Aorta (tissue), 5 donors: Measurements from ENCODE around the gene GADD45G. TPM values are rescaled to one million over a fixed set of nuclear protein-coding genes. Genes with fewer than 3 reads are reported as not detected.

Source experiments
- ATAC-seq: fragments of 200-7000 bp; cut with Tn5 transposase; one replicate; pipeline ENCODE4 v1.9.1; 2022; ENCODE audit warnings: moderate library complexity; ENCODE audit not compliant: low FRiP score
- DNase-seq, 2 donors: peaks; one replicate each; pipeline ENCODE4 v3.0.0-alpha.2; 2020
- H3K27ac ChIP-seq, 2 donors: one replicate each; pipeline ENCODE4 v1.5.1; 2013; ENCODE audit warnings: low read length in 2 of 2, mild to moderate bottlenecking in 2 of 2, moderate library complexity in 2 of 2, control low read depth in 1 of 2, inconsistent platforms in 1 of 2, low read depth in 1 of 2
- H3K27me3 ChIP-seq, 2 donors: one replicate each; pipeline ENCODE4 v1.6.1; 2013; ENCODE audit warnings: control low read depth in 1 of 2, low read length in 1 of 2, mild to moderate bottlenecking in 1 of 2, moderate library complexity in 1 of 2; ENCODE audit not compliant: insufficient read depth in 2 of 2, control insufficient read depth in 1 of 2
- H3K36me3 ChIP-seq, 2 donors: one replicate each; pipeline ENCODE4 v1.6.1; 2013; ENCODE audit warnings: control low read depth in 1 of 2, low read length in 1 of 2, mild to moderate bottlenecking in 1 of 2; ENCODE audit not compliant: insufficient read depth in 2 of 2, control insufficient read depth in 1 of 2
- H3K4me1 ChIP-seq, 2 donors: one replicate each; pipeline ENCODE4 v1.6.1; 2013; ENCODE audit warnings: low read length in 2 of 2, control low read depth in 1 of 2, mild to moderate bottlenecking in 1 of 2, moderate library complexity in 1 of 2; ENCODE audit not compliant: insufficient read depth in 2 of 2, control insufficient read depth in 1 of 2
- H3K4me3 ChIP-seq, 2 donors: one replicate each; pipeline ENCODE4 v1.5.1; 2013; ENCODE audit warnings: low read length in 2 of 2, control low read depth in 1 of 2, mild to moderate bottlenecking in 1 of 2
- H3K9me3 ChIP-seq: one replicate; pipeline ENCODE4 v1.6.1; 2013; ENCODE audit warnings: mild to moderate bottlenecking, low read length; ENCODE audit not compliant: control insufficient read depth
- WGBS, 2 donors: extraction: QIAGEN DNeasy Blood & Tissue Kit; methylation state at CpG; one replicate each; pipeline ENCODE4 v1.1.7; 2013; 5-methylcytosine and 5-hydroxymethylcytosine counted together
- intact Hi-C, 2 donors: fragments of 100-400 bp; cut with DNase I; formaldehyde crosslinking; loops; one replicate each; pipeline versions ENCODE4 v1.14.2 to v1.15.0; 2022
- polyA plus RNA-seq, 2 donors: library from polyadenylated mRNA; stranded (reverse); fragments of 200-250 nt; gene quantifications; one replicate each; pipeline ENCODE4 v1.2.3, GENCODE V29; 2013
- total RNA-seq, 2 donors: library from RNA; stranded (reverse); fragmentation: NEBNext Ultra II Directional; extraction: Animal tissue kit (Norgen Biotek cat#: 25700); gene quantifications; one replicate each; pipeline ENCODE4 v1.2.1, GENCODE V29; 2021
- donor health status: healthy with polysubstance abuse.
- donor health status: Bipolar disorder and iron deficiency.
- donor health status: DM: no; HTN: no; CAD: no.
- donor health status: DM: no; HTN: no; CAD: no.
- donor health status: DM: yes; HTN: yes; CAD: no.

GADD45G gene
- total and polyA plus RNA-seq, 4 donors = 4.5 to 30.4 (median 6.4) TPM

GRCh38 chr9:89603767-89604665 lies 796 bp upstream of the GADD45G start:
- ATAC-seq (peak; percentile 37), DNase-seq (peak; percentile 69 to 85)
- no peaks in the 10 kb centered on the region for H3K9me3 ChIP-seq
- 0% methylated on average over 64 of the region's 64 CpGs for WGBS, 2 donors
- intact Hi-C loops = loop anchor here (1.0 to 10.0 kb wide), 5 partner anchors 399 to 1268 kb away; no protein-coding TSS in a partner anchor
- no peaks in the 10 kb centered on the region for H3K36me3 ChIP-seq
- H3K27me3 ChIP-seq = no peaks in the 10 kb centered on the region
- peaks cover 0 to 2% of the 10 kb centered on the region in 2 donors for H3K4me1 ChIP-seq
- H3K4me3 ChIP-seq = peak overlapping the region; percentile 47 to 54
- no peak overlapping the region for H3K27ac ChIP-seq

- H3K36me3 ChIP-seq = no peaks in the 10 kb centered on the region
- H3K27me3 ChIP-seq = no peaks in the 10 kb centered on the region
- intact Hi-C loops = loop anchor here (2.0 to 10.0 kb wide), 5 partner anchors 57 to 399 kb away; no protein-coding TSS in a partner anchor
- no peaks in the 10 kb centered on the region for H3K9me3 ChIP-seq
- ATAC-seq (peak; percentile 75), DNase-seq (peak; percentile 83 to 89)
- H3K4me1 ChIP-seq = peaks cover 0 to 2% of the 10 kb centered on the region in 2 donors
- H3K4me3 ChIP-seq = peak overlapping the region; percentile 53 to 70
- H3K27ac ChIP-seq = peak overlapping the region; percentile 84 to 89
- 0% methylated on average over 57 of the region's 57 CpGs for WGBS, 2 donors
Measured at GRCh38 chr9:89605465-89606048, 745 bp downstream of the GADD45G start.

- DNase-seq = peak; percentile 91 to 92
- 2% methylated on average over 40 of the region's 40 CpGs for WGBS, 2 donors
- Histone ChIP-seq H3K27ac (peak overlapping the region; percentile 84 to 89), H3K36me3 (no peaks in the 10 kb centered on the region), H3K4me1 (peaks cover 0 to 2% of the 10 kb centered on the region in 2 donors), H3K9me3 (no peaks in the 10 kb centered on the region), H3K4me3 (peak overlapping the region; percentile 53 to 70), H3K27me3 (no peaks in the 10 kb centered on the region)
- peak; percentile 84 for ATAC-seq
- intact Hi-C loops = loop anchor here (2.0 to 10.0 kb wide), 4 partner anchors 57 to 399 kb away; no protein-coding TSS in a partner anchor
Measured at GRCh38 chr9:89606049-89606623, 1.3 kb downstream of the GADD45G start.

GRCh38 chr9:89606624-89607311 lies 2.0 kb downstream of the GADD45G start:
- WGBS, 2 donors = 5 to 6% methylated on average over 7 of the region's 7 CpGs
- intact Hi-C loops = loop anchor here (2.0 to 10.0 kb wide), 4 partner anchors 56 to 398 kb away; no protein-coding TSS in a partner anchor
- Histone ChIP-seq H3K4me3 (peak overlapping the region in 1 of 2 donors; percentile 46), H3K27me3 (no peaks in the 10 kb centered on the region), H3K36me3 (no peaks in the 10 kb centered on the region), H3K4me1 (peaks cover 0 to 2% of the 10 kb centered on the region in 2 donors), H3K9me3 (no peaks in the 10 kb centered on the region), H3K27ac (peak overlapping the region in 1 of 2 donors; percentile 84)
- DNase-seq = no peak
- no peak for ATAC-seq

GRCh38 chr9:89608641-89609335 lies 4.0 kb downstream of the GADD45G start:
- Histone ChIP-seq H3K27ac (no peak overlapping the region), H3K4me1 (peaks cover 0 to 2% of the 10 kb centered on the region in 2 donors), H3K27me3 (no peaks in the 10 kb centered on the region), H3K36me3 (no peaks in the 10 kb centered on the region), H3K4me3 (no peak overlapping the region), H3K9me3 (no peaks in the 10 kb centered on the region)
- ATAC-seq (no peak), DNase-seq (no peak)
- 91 to 93% methylated on average over 3 of the region's 3 CpGs for WGBS, 2 donors
- intact Hi-C loops = loop anchor here (5.0 to 10.0 kb wide), 3 partner anchors 79 to 396 kb away; no protein-coding TSS in a partner anchor

- ATAC-seq (no peak), DNase-seq (no peak)
- H3K4me1 ChIP-seq = peaks cover 0 to 2% of the 10 kb centered on the region in 2 donors
- H3K9me3 ChIP-seq = no peaks in the 10 kb centered on the region
- H3K4me3 ChIP-seq = no peak overlapping the region
- intact Hi-C loops = loop anchor here (5.0 to 10.0 kb wide), 3 partner anchors 78 to 395 kb away; no protein-coding TSS in a partner anchor
- no peak overlapping the region for H3K27ac ChIP-seq
- no peaks in the 10 kb centered on the region for H3K36me3 ChIP-seq
- H3K27me3 ChIP-seq = no peaks in the 10 kb centered on the region
- WGBS, 2 donors = 88 to 93% methylated on average over 8 of the region's 8 CpGs
Measured at GRCh38 chr9:89609426-89610006, 4.7 kb downstream of the GADD45G start.

- intact Hi-C loops = no loop called here
Measured at GRCh38 chr9:89610391-89610925, 5.6 kb downstream of the GADD45G start.

More at GRCh38 chr9:89610391-89610925, 5.6 kb downstream of the GADD45G start:
- Histone ChIP-seq H3K27ac (no peak overlapping the region), H3K9me3 (no peaks in the 10 kb centered on the region), H3K36me3 (no peaks in the 10 kb centered on the region), H3K4me1 (peaks cover 0 to 2% of the 10 kb centered on the region in 2 donors), H3K27me3 (no peaks in the 10 kb centered on the region), H3K4me3 (no peak overlapping the region)
- DNase-seq (no peak), ATAC-seq (no peak)
- 75% methylated on average over 7 of the region's 7 CpGs for WGBS, 2 donors
